ENCODE measurements around the gene RGL2. TPM values are rescaled to one million over a fixed set of nuclear protein-coding genes. Genes with fewer than 3 reads are reported as not detected.
A peak's percentile ranks its signal among the peaks of the same experiment; 100 is the strongest.

RGL2 gene
- total and polyA plus RNA-seq, 2 of the 13 experiments (the other 11 are each of a cell fraction or from before 2014, with no cell fraction given) = 22.9 to 47.4 TPM

- no peak for TF ChIP-seq ZNF407 (CRISPR knock-in tag; IDR thresholded peaks at IDR 0.05; ENCODE audit: not compliant biosample characterization)
- 0 out of 2 replicates have a peak, but pooled peaks have one; percentile 85 for TF ChIP-seq ZNF782 (CRISPR knock-in tag; IDR thresholded peaks at IDR 0.05; ENCODE audit: borderline replicate concordance)
- TF ChIP-seq ZNF691 (CRISPR knock-in tag; IDR thresholded peaks at IDR 0.05; ENCODE audit: borderline replicate concordance, low read depth) = 0 out of 2 replicates have a peak, but pooled peaks have one; percentile 67
- TF ChIP-seq FOXC1 (CRISPR knock-in tag; IDR thresholded peaks at IDR 0.05; ENCODE audit: borderline replicate concordance) = no peak; the same call in 1 of the 2 replicates
- peak; percentile 13; the same call in 1 of the 2 replicates for TF ChIP-seq SALL2 (CRISPR knock-in tag; IDR thresholded peaks at IDR 0.05)
- TF ChIP-seq EED (CRISPR knock-in tag; IDR thresholded peaks at IDR 0.05) = no peak
- TF ChIP-seq GATAD1 (CRISPR knock-in tag; IDR thresholded peaks at IDR 0.05) = no peak
- no peak; the same call in 1 of the 2 replicates for TF ChIP-seq TFDP1 (CRISPR knock-in tag; IDR thresholded peaks at IDR 0.05; ENCODE audit: borderline replicate concordance)
- TF ChIP-seq MLX (CRISPR knock-in tag; IDR thresholded peaks at IDR 0.05) = no peak
- no peak for TF ChIP-seq ZNF30 (CRISPR knock-in tag; IDR thresholded peaks at IDR 0.05)
- TF ChIP-seq IRF1 (CRISPR knock-in tag; IDR thresholded peaks at IDR 0.05; ENCODE audit: low read depth) = no peak
- no peak for TF ChIP-seq HOXA3 (CRISPR knock-in tag; IDR thresholded peaks at IDR 0.05)
- TF ChIP-seq KDM4B (CRISPR knock-in tag; IDR thresholded peaks at IDR 0.05) = no peak
- no peak; the same call in 1 of the 2 replicates for TF ChIP-seq ARID5B (CRISPR knock-in tag; IDR thresholded peaks at IDR 0.05)
These were observed 50.2 kb downstream of the RGL2 start (continued) for GRCh38 chr6:33248643-33248931.

All from HepG2 (cell line).